DOHH2 (cell line): ENCODE measurements around the gene HERC5.

Source experiments
- H3F3A ChIP-seq: fragments of 200-600 bp; sonication (generic), shearing (Covaris generic); 2 replicates; pipeline ENCODE4 v1.6.0; 2016; ENCODE audit warnings: antibody characterized with exemption, mild to moderate bottlenecking; ENCODE audit not compliant: control insufficient read depth, insufficient read depth
- H3K27ac ChIP-seq: fragments of 200-600 bp; sonication (generic); 2 replicates; pipeline ENCODE4 v1.5.1; 2014; ENCODE audit warnings: low read depth, mild to moderate bottlenecking, low read length, moderate library complexity
- H3K27me3 ChIP-seq: fragments of 200-600 bp; sonication (generic); 2 replicates; pipeline ENCODE4 v1.6.1; 2014; ENCODE audit warnings: mild to moderate bottlenecking, low read length, mixed read lengths; ENCODE audit not compliant: control insufficient read depth
- H3K36me3 ChIP-seq: fragments of 200-600 bp; sonication (generic); 2 replicates; pipeline ENCODE4 v1.6.1; 2014; ENCODE audit warnings: mild to moderate bottlenecking, low read length, moderate library complexity, mixed read lengths; ENCODE audit not compliant: control insufficient read depth
- H3K4me1 ChIP-seq: fragments of 200-600 bp; sonication (generic); 2 replicates; pipeline ENCODE4 v1.6.1; 2014; ENCODE audit warnings: mild to moderate bottlenecking, low read length, mixed read lengths; ENCODE audit not compliant: control insufficient read depth
- H3K4me2 ChIP-seq: fragments of 200-600 bp; sonication (generic); 2 replicates; pipeline ENCODE4 v1.6.0; 2014; ENCODE audit warnings: mild to moderate bottlenecking, low read length, moderate library complexity
- H3K4me3 ChIP-seq: fragments of 200-600 bp; sonication (generic); 2 replicates; pipeline ENCODE4 v1.5.1; 2014; ENCODE audit warnings: mild to moderate bottlenecking, low read length, mixed read lengths
- H3K79me2 ChIP-seq: fragments of 200-600 bp; sonication (generic); 2 replicates; pipeline ENCODE4 v1.6.1; 2014; ENCODE audit warnings: mild to moderate bottlenecking, low read length, mixed read lengths; ENCODE audit not compliant: control insufficient read depth
- H3K9me2 ChIP-seq: fragments of 200-600 bp; sonication (generic); replicated peaks from 2 replicates; pipeline ENCODE4 v1.6.1; 2014; ENCODE audit warnings: mild to moderate bottlenecking, low read length, mixed read lengths; ENCODE audit not compliant: control insufficient read depth
- H3K9me3 ChIP-seq: fragments of 200-600 bp; sonication (generic); 2 replicates; pipeline ENCODE4 v1.6.1; 2014; ENCODE audit warnings: antibody characterized with exemption, low read length, mixed read lengths; ENCODE audit not compliant: control insufficient read depth, insufficient read depth
- H4K20me1 ChIP-seq: fragments of 200-600 bp; sonication (generic); 2 replicates; pipeline ENCODE4 v1.6.0; 2014; ENCODE audit warnings: low read depth, mild to moderate bottlenecking, antibody characterized with exemption, low read length, moderate library complexity; ENCODE audit not compliant: control insufficient read depth, insufficient read depth
- CTCF ChIP-seq: fragments of 200-600 bp; sonication (generic); IDR thresholded peaks from one replicate; pipeline ENCODE4 v1.5.1; 2014; ENCODE audit warnings: antibody characterized with exemption, mild to moderate bottlenecking, low read depth, low read length; ENCODE audit not compliant: poor library complexity, severe bottlenecking
- EZH2phosphoT487 ChIP-seq: fragments of 200-600 bp; sonication (generic); IDR thresholded peaks from 2 replicates; pipeline ENCODE4 v1.6.1; 2017; ENCODE audit warnings: borderline replicate concordance, mild to moderate bottlenecking, antibody characterized with exemption, low read length, moderate library complexity, mixed read lengths

The HERC5 gene

GRCh38 chr4:88527787-88528186 lies 70.9 kb downstream of the HERC5 start:
- Histone ChIP-seq H3K4me1 (peaks cover 7% of the 10 kb centered on the region; the same call in 1 of the 2 replicates), H3K4me2 (no peak overlapping the region), H3F3A (peaks cover 8% of the 10 kb centered on the region; the same call in 1 of the 2 replicates), H3K36me3 (no peaks in the 10 kb centered on the region), H4K20me1 (no peaks in the 10 kb centered on the region), H3K4me3 (no peak overlapping the region), H3K9me2 (no peaks in the 10 kb centered on the region), H3K27ac (no peak overlapping the region), H3K9me3 (no peaks in the 10 kb centered on the region), H3K79me2 (peaks cover 6% of the 10 kb centered on the region), H3K27me3 (no peaks in the 10 kb centered on the region)
- no peak for TF ChIP-seq CTCF
- TF ChIP-seq EZH2phosphoT487: no peak

GRCh38 chr4:88528861-88529260 lies 71.9 kb downstream of the HERC5 start:
- H3K4me1 ChIP-seq: peaks cover 5% of the 10 kb centered on the region; the same call in 1 of the 2 replicates
- no peaks in the 10 kb centered on the region for H3K9me2 ChIP-seq
- H3K4me2 ChIP-seq: no peak overlapping the region
- no peaks in the 10 kb centered on the region for H3K27me3 ChIP-seq
- no peak for TF ChIP-seq EZH2phosphoT487
- TF ChIP-seq CTCF: no peak
- H3K4me3 ChIP-seq: no peak overlapping the region
- H3K36me3 ChIP-seq: no peaks in the 10 kb centered on the region
- no peaks in the 10 kb centered on the region for H4K20me1 ChIP-seq
- H3K79me2 ChIP-seq: no peaks in the 10 kb centered on the region
- peaks cover 8% of the 10 kb centered on the region; the same call in 1 of the 2 replicates for H3F3A ChIP-seq
- no peaks in the 10 kb centered on the region for H3K9me3 ChIP-seq
- H3K27ac ChIP-seq: no peak overlapping the region

GRCh38 chr4:88531549-88531948 lies 74.6 kb downstream of the HERC5 start:
- Histone ChIP-seq H3K79me2 (no peaks in the 10 kb centered on the region), H4K20me1 (no peaks in the 10 kb centered on the region), H3K27ac (no peak overlapping the region), H3K9me3 (no peaks in the 10 kb centered on the region), H3K4me1 (no peaks in the 10 kb centered on the region), H3K4me3 (no peak overlapping the region), H3K9me2 (no peaks in the 10 kb centered on the region), H3F3A (no peaks in the 10 kb centered on the region), H3K27me3 (no peaks in the 10 kb centered on the region; the same call in 1 of the 2 replicates), H3K36me3 (no peaks in the 10 kb centered on the region), H3K4me2 (no peak overlapping the region)
- no peak for TF ChIP-seq CTCF
- TF ChIP-seq EZH2phosphoT487: no peak
